ENCODE data around the gene CLSTN1.

Gene CLSTN1

DNA sequence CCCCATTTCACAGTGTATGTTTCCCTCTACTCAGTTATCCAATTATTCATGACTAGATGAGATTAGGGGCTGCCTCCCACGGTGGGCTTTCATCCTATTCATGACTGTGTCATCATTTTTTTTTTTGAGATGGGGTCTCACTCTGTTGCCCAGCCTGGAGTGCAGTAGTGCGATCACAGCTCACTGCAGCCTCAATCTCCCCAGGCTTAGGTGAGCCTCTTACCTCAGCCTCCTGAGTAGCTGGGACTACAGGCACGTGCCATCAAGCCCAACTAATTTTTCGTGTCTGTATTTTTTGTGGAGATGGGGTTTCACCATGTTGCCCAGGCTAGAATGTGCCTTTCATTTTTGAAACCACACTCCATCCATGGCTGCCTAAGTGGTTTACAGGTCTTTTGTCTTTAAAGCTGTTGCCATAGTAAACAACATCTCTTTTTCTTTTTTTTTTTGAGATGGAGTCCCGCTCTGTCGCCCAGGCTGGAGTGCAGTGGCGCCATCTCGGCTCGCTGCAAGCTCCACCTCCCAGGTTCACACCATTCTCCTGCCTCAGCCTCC lies 112.2 kb downstream of the CLSTN1 start:
- Histone ChIP-seq H3K27me3 (no peaks in the 10 kb centered on the region), H3K9me3 (no peaks in the 10 kb centered on the region), H3K36me3 (no peaks in the 10 kb centered on the region), H3K4me3 (ENCODE audit: low read depth, low read length) (no peak overlapping the region), H3K4me1 (no peaks in the 10 kb centered on the region)
- TF ChIP-seq, protein P1, sequence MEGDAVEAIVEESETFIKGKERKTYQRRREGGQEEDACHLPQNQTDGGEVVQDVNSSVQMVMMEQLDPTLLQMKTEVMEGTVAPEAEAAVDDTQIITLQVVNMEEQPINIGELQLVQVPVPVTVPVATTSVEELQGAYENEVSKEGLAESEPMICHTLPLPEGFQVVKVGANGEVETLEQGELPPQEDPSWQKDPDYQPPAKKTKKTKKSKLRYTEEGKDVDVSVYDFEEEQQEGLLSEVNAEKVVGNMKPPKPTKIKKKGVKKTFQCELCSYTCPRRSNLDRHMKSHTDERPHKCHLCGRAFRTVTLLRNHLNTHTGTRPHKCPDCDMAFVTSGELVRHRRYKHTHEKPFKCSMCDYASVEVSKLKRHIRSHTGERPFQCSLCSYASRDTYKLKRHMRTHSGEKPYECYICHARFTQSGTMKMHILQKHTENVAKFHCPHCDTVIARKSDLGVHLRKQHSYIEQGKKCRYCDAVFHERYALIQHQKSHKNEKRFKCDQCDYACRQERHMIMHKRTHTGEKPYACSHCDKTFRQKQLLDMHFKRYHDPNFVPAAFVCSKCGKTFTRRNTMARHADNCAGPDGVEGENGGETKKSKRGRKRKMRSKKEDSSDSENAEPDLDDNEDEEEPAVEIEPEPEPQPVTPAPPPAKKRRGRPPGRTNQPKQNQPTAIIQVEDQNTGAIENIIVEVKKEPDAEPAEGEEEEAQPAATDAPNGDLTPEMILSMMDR (IDR thresholded peaks at IDR 0.05; ENCODE audit: low read depth, low read length): no peak
- DNase-seq: no peak

- H3K27me3 ChIP-seq: no peaks in the 10 kb centered on the region
- H3K4me3 ChIP-seq (ENCODE audit: low read depth, low read length): no peak overlapping the region
- TF ChIP-seq, protein P1 (IDR thresholded peaks at IDR 0.05; ENCODE audit: low read depth, low read length): no peak
- no peaks in the 10 kb centered on the region for H3K9me3 ChIP-seq
- no peaks in the 10 kb centered on the region for H3K36me3 ChIP-seq
- no peak for DNase-seq
- no peaks in the 10 kb centered on the region for H3K4me1 ChIP-seq
These were observed 113.7 kb downstream of the CLSTN1 start for GRCh38 chr1:9710037-9710436.

DNA sequence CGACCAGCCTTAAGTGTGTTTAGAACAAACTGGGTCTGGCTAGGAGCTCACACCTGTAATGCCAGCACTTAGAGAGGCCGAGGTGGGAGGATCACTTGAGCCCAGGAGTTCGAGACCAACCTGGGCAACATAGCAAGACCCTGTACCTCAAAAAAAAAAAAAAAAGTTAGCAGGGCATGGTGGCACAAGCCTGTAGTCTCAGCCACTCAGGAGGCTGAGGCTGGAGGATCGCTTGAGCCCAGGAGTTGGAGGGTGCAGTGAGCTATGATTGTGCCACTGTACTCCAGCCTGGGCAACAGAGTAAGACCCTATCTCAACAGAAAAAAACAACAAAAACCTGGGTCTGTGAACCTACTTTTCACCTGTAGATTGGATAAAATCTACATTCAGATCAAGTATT lies 117.6 kb downstream of the CLSTN1 start:
- Histone ChIP-seq H3K27me3 (no peaks in the 10 kb centered on the region), H3K4me3 (ENCODE audit: low read depth, low read length) (no peak overlapping the region), H3K36me3 (no peaks in the 10 kb centered on the region), H3K4me1 (no peaks in the 10 kb centered on the region), H3K9me3 (no peaks in the 10 kb centered on the region)
- DNase-seq: no peak
- TF ChIP-seq, protein P1 (IDR thresholded peaks at IDR 0.05; ENCODE audit: low read depth, low read length): no peak

DNA sequence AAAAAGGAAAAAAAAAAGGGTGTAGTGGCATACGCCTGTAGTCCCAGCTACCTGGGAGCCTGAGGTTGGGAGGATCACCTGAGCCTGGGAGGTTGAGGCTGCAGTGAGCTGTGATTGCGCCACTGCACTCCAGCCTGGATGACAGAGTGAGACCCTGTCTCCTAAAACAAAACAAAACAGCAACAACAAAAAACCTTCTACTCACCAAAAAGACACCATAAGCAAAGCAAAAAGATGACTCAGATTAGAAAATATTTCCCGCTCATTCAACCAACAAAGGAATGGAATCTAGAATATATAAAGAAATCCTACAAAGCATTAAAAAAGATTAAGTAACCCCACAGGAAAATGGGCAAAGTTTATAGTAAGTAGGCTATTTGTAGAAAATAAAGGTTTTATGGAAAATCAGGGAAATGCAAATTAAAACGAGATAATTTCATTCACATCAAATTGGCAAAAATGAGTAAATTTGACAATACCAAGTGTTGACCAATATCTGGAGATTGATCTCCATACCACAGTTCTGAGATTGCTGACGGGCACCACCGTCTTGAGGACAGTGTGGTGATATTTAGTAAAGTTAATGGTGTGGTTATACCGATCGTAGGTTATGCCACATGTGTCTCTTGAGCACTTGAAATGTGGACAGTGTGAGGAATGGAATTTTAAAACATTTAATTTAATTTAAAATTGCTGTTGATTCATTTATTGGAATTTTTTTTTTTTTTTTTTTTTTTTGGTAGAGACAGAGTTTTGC lies 118.2 kb downstream of the CLSTN1 start:
- no peaks in the 10 kb centered on the region for H3K9me3 ChIP-seq
- no peak for DNase-seq
- no peaks in the 10 kb centered on the region for H3K27me3 ChIP-seq
- H3K4me3 ChIP-seq (ENCODE audit: low read depth, low read length): no peak overlapping the region
- no peaks in the 10 kb centered on the region for H3K36me3 ChIP-seq
- TF ChIP-seq, protein P1 (IDR thresholded peaks at IDR 0.05; ENCODE audit: low read depth, low read length): no peak
- H3K4me1 ChIP-seq: no peaks in the 10 kb centered on the region

- TF ChIP-seq, protein P1 (IDR thresholded peaks at IDR 0.05; ENCODE audit: low read depth, low read length): no peak
- no peaks in the 10 kb centered on the region for H3K27me3 ChIP-seq
- H3K9me3 ChIP-seq: no peaks in the 10 kb centered on the region
- no peak for DNase-seq
- no peaks in the 10 kb centered on the region for H3K36me3 ChIP-seq
- no peaks in the 10 kb centered on the region for H3K4me1 ChIP-seq
- no peak overlapping the region for H3K4me3 ChIP-seq (ENCODE audit: low read depth, low read length)
These were observed 120.1 kb downstream of the CLSTN1 start for GRCh38 chr1:9703681-9704080.

GRCh38 chr1:9703165-9703509 lies 120.6 kb downstream of the CLSTN1 start:
- H3K27me3 ChIP-seq: no peaks in the 10 kb centered on the region
- no peak for DNase-seq

More at GRCh38 chr1:9703165-9703509, 120.6 kb downstream of the CLSTN1 start:
- Histone ChIP-seq H3K4me3 (ENCODE audit: low read depth, low read length) (no peak overlapping the region), H3K4me1 (no peaks in the 10 kb centered on the region), H3K36me3 (no peaks in the 10 kb centered on the region), H3K9me3 (no peaks in the 10 kb centered on the region)
- TF ChIP-seq, protein P1 (IDR thresholded peaks at IDR 0.05; ENCODE audit: low read depth, low read length): no peak
